HG03558 (cell line): Measurements from ENCODE around the gene TBC1D28.
"Not testable (repeated sequence)": the region's sequence is repeated elsewhere in the genome, so short reads cannot be mapped to it uniquely, and the experiment has no call there.

ENCODE experiments used
- ATAC-seq: cut with Tn5 transposase; IDR thresholded peaks from one replicate; pipeline ENCODE4 v1.9.1; 2021; ENCODE audit warnings: moderate number of reproducible peaks; ENCODE audit not compliant: unreplicated experiment; ENCODE audit errors: extremely low read depth

The TBC1D28 gene

GRCh38 chr17:18624862-18625501, 19.2 kb downstream of the TBC1D28 start:
- ATAC-seq: not testable (repeated sequence)

GRCh38 chr17:18617613-18618012, 26.6 kb downstream of the TBC1D28 start:
- ATAC-seq: not testable (repeated sequence)

GRCh38 chr17:18613016-18613415, 31.2 kb downstream of the TBC1D28 start:
- not testable (repeated sequence) for ATAC-seq

GRCh38 chr17:18593138-18593537, 51.1 kb downstream of the TBC1D28 start:
- not testable (repeated sequence) for ATAC-seq
